Sigmoid colon (tissue), 4 donors: ENCODE measurements around the gene FAM174B.

Experiments
- CTCF ChIP-seq, 4 experiments: fragments of 450-650 bp in 3 of 4; fragments of 200-600 bp in 1 of 4; IDR thresholded peaks; one replicate each; pipeline ENCODE4 v1.5.1; 2016 to 2019; ENCODE audit warnings: antibody characterized with exemption in 4 of 4, mild to moderate bottlenecking in 3 of 4, moderate library complexity in 2 of 4
- EP300 ChIP-seq, 4 donors: sonication (generic); formaldehyde crosslinking; IDR thresholded peaks; one replicate each; pipeline ENCODE4 v1.6.1; 2017; ENCODE audit warnings: antibody characterized with exemption in 4 of 4
- POLR2A ChIP-seq, 2 donors: fragments of 450-650 bp; IDR thresholded peaks; one replicate each; pipeline ENCODE4 v1.6.1; 2016; ENCODE audit warnings: antibody characterized with exemption in 2 of 2, mild to moderate bottlenecking in 2 of 2, moderate library complexity in 2 of 2
- POLR2AphosphoS5 ChIP-seq, 4 donors: sonication (generic); formaldehyde crosslinking; IDR thresholded peaks; one replicate each; pipeline ENCODE4 v1.6.1; 2017; ENCODE audit warnings: antibody characterized with exemption in 4 of 4

- no peak for TF ChIP-seq CTCF (IDR thresholded peaks at IDR 0.05)
- TF ChIP-seq EP300 (IDR thresholded peaks at IDR 0.05): no peak
- no peak for TF ChIP-seq POLR2A (IDR thresholded peaks at IDR 0.05)
- TF ChIP-seq POLR2AphosphoS5 (IDR thresholded peaks at IDR 0.05): no peak
Measured at GRCh38 chr15:92591275-92591674, 64.3 kb downstream of the FAM174B start.
